Osteocyte (in vitro differentiated cells): ENCODE measurements around the gene THAP8. TPM values are rescaled to one million over a fixed set of nuclear protein-coding genes. Genes with fewer than 3 reads are reported as not detected.

ENCODE experiments used
- DNase-seq: peaks from one replicate; pipeline ENCODE4 v3.0.0; 2021; ENCODE audit warnings: mixed read lengths; ENCODE audit not compliant: unreplicated experiment; ENCODE audit errors: extremely low spot score
- H3K27ac Mint-ChIP-seq: one replicate; pipeline ENCODE4 v1.8.0; 2021; ENCODE audit warnings: mild to moderate bottlenecking, mixed read lengths; ENCODE audit not compliant: unreplicated experiment
- H3K27me3 Mint-ChIP-seq: one replicate; pipeline ENCODE4 v1.8.0; 2021; ENCODE audit warnings: mixed read lengths; ENCODE audit not compliant: unreplicated experiment
- H3K36me3 Mint-ChIP-seq: one replicate; pipeline ENCODE4 v1.8.0; 2021; ENCODE audit warnings: mixed read lengths; ENCODE audit not compliant: unreplicated experiment
- H3K4me1 Mint-ChIP-seq: one replicate; pipeline ENCODE4 v1.8.0; 2021; ENCODE audit warnings: mixed read lengths; ENCODE audit not compliant: unreplicated experiment
- H3K4me3 Mint-ChIP-seq: one replicate; pipeline ENCODE4 v1.8.0; 2021; ENCODE audit warnings: mild to moderate bottlenecking, moderate library complexity, mixed read lengths; ENCODE audit not compliant: unreplicated experiment
- H3K9me3 Mint-ChIP-seq: one replicate; pipeline ENCODE4 v1.8.0; 2021; ENCODE audit warnings: mixed read lengths; ENCODE audit not compliant: unreplicated experiment
- CTCF ChIP-seq: fragments of 200-600 bp; sonication (generic); IDR thresholded peaks from 2 replicates; pipeline ENCODE4 v1.5.0; 2021; ENCODE audit warnings: antibody characterized with exemption, mild to moderate bottlenecking, moderate library complexity
- total RNA-seq: library from RNA; stranded (reverse); gene quantifications from 2 replicates; pipeline ENCODE4 v1.2.1, GENCODE V29; 2021

THAP8 gene
- total RNA-seq, 1 donor from 2014 or later, result 8.0 TPM

GRCh38 chr19:36040495-36040894, 13.6 kb downstream of the THAP8 start:
- TF ChIP-seq CTCF, result no peak
- Mint-ChIP-seq H3K4me3 (no peak overlapping the region), H3K36me3 (peaks cover 2% of the 10 kb centered on the region), H3K27me3 (no peaks in the 10 kb centered on the region), H3K4me1 (peaks cover 16% of the 10 kb centered on the region), H3K9me3 (no peaks in the 10 kb centered on the region), H3K27ac (no peak overlapping the region)
- no peak for DNase-seq

GRCh38 chr19:36032251-36033104, 21.6 kb downstream of the THAP8 start, which contains the start of gene CLIP3:
TSS of gene CLIP3 (minus strand) at chr19:36032873. CDS start at chr19:36032357, 516 bp downstream.
- peak; percentile 93 for DNase-seq
- no peaks in the 10 kb centered on the region for H3K9me3 Mint-ChIP-seq
- peak within 1 kb of the TSS; percentile 64 for H3K27ac Mint-ChIP-seq
- H3K4me1 Mint-ChIP-seq, result peaks cover 22% of the 10 kb centered on the region
- no peak for TF ChIP-seq CTCF
- peaks cover 12% of the 10 kb centered on the region for H3K36me3 Mint-ChIP-seq
- H3K27me3 Mint-ChIP-seq, result no peaks in the 10 kb centered on the region
- peak within 1 kb of the TSS; percentile 83 for H3K4me3 Mint-ChIP-seq

GRCh38 chr19:36031308-36031707, 22.8 kb downstream of the THAP8 start:
- H3K36me3 Mint-ChIP-seq, result peaks cover 20% of the 10 kb centered on the region
- peak overlapping the region; percentile 46 for H3K4me3 Mint-ChIP-seq
- TF ChIP-seq CTCF, result no peak
- H3K27ac Mint-ChIP-seq, result no peak overlapping the region
- DNase-seq, result no peak
- no peaks in the 10 kb centered on the region for H3K27me3 Mint-ChIP-seq
- H3K4me1 Mint-ChIP-seq, result peaks cover 22% of the 10 kb centered on the region
- H3K9me3 Mint-ChIP-seq, result no peaks in the 10 kb centered on the region

- Mint-ChIP-seq H3K4me1 (peaks cover 22% of the 10 kb centered on the region), H3K36me3 (peaks cover 23% of the 10 kb centered on the region), H3K27ac (no peak overlapping the region), H3K27me3 (no peaks in the 10 kb centered on the region), H3K9me3 (no peaks in the 10 kb centered on the region), H3K4me3 (peak overlapping the region; percentile 36)
- TF ChIP-seq CTCF, result no peak
- no peak for DNase-seq
Measured at GRCh38 chr19:36030264-36031148, 23.6 kb downstream of the THAP8 start.
